MM.1S (cell line): ENCODE results near the gene MED25.

Experiments used
- CTCF ChIP-seq: fragments of 300-600 bp; sonication (generic); IDR thresholded peaks from 2 replicates; pipeline ENCODE4 v1.5.1; 2016; ENCODE audit warnings: antibody characterized with exemption, low read length, mixed read lengths
- EZH2 ChIP-seq: fragments of 300-600 bp; sonication (generic); optimal IDR thresholded peaks from 2 replicates; pipeline ENCODE3; 2017; ENCODE audit warnings: low read depth, mild to moderate bottlenecking, antibody characterized with exemption, low read length, mixed read lengths

- TF ChIP-seq CTCF: no peak
- no peak for TF ChIP-seq EZH2
Measured at GRCh38 chr19:49882643-49883042, 64.6 kb downstream of the MED25 start.
